SU-DHL-6 (cell line): Measurements from ENCODE around the gene INPPL1.

Experiments
- H2AFZ ChIP-seq: fragments of 200-600 bp; sonication (generic); 2 replicates; pipeline ENCODE4 v1.6.1; 2014; ENCODE audit warnings: low read depth, mild to moderate bottlenecking, moderate library complexity, mixed read lengths, antibody characterized with exemption, low read length; ENCODE audit not compliant: severe bottlenecking
- H3F3A ChIP-seq: fragments of 200-600 bp; shearing (Covaris generic); 2 replicates; pipeline ENCODE4 v1.6.0; 2016; ENCODE audit warnings: antibody characterized with exemption, mild to moderate bottlenecking; ENCODE audit not compliant: insufficient read depth
- H3K27ac ChIP-seq: fragments of 200-600 bp; sonication (generic); 2 replicates; pipeline ENCODE4 v1.5.1; 2016; ENCODE audit warnings: low read depth, mild to moderate bottlenecking, low read length, moderate library complexity, mixed read lengths
- H3K27me3 ChIP-seq: fragments of 200-600 bp; sonication (generic), shearing (Covaris generic); 2 replicates; pipeline ENCODE4 v1.6.0; 2014; ENCODE audit warnings: mild to moderate bottlenecking, low read length
- H3K36me3 ChIP-seq: fragments of 200-600 bp; sonication (generic); 2 replicates; pipeline ENCODE4 v1.6.1; 2014; ENCODE audit warnings: mild to moderate bottlenecking, low read length, mixed read lengths
- H3K4me2 ChIP-seq: fragments of 300-600, 200-600 bp; shearing (Covaris generic), sonication (generic); 2 replicates; pipeline ENCODE4 v1.6.0; 2014; ENCODE audit warnings: low read length, low read depth, mild to moderate bottlenecking; ENCODE audit not compliant: poor library complexity, severe bottlenecking
- H3K4me3 ChIP-seq: fragments of 200-600 bp; sonication (generic); 2 replicates; pipeline ENCODE4 v1.5.1; 2014; ENCODE audit warnings: antibody characterized with exemption, low read length, mild to moderate bottlenecking, mixed read lengths; ENCODE audit not compliant: insufficient read depth, poor library complexity, severe bottlenecking
- H3K79me2 ChIP-seq: fragments of 200-600 bp; sonication (generic); 2 replicates; pipeline ENCODE4 v1.6.1; 2014; ENCODE audit warnings: mild to moderate bottlenecking, low read length, moderate library complexity; ENCODE audit not compliant: insufficient read depth
- H3K9ac ChIP-seq: fragments of 200-600 bp; sonication (generic); 2 replicates; pipeline ENCODE4 v1.7.0; 2014; ENCODE audit warnings: mild to moderate bottlenecking, low read length
- H3K9me2 ChIP-seq: fragments of 200-600 bp; sonication (generic); replicated peaks from 2 replicates; pipeline ENCODE4 v1.6.1; 2014; ENCODE audit warnings: low read length; ENCODE audit not compliant: insufficient read depth
- H3K9me3 ChIP-seq: fragments of 200-600 bp; sonication (generic); 2 replicates; pipeline ENCODE4 v1.6.1; 2014; ENCODE audit warnings: low read length, mixed read lengths; ENCODE audit not compliant: insufficient read depth
- H4K20me1 ChIP-seq: fragments of 200-600 bp; sonication (generic); 2 replicates; pipeline ENCODE4 v1.6.1; 2014; ENCODE audit warnings: low read depth, mild to moderate bottlenecking, antibody characterized with exemption, low read length, moderate library complexity, mixed read lengths
- EZH2phosphoT487 ChIP-seq: fragments of 200-600 bp; sonication (generic), shearing (Covaris generic); conservative IDR thresholded peaks from 2 replicates; pipeline ENCODE4 v1.6.1; 2018; ENCODE audit warnings: mild to moderate bottlenecking, antibody characterized with exemption, low read length, moderate library complexity, mixed read lengths
- TF ChIP-seq, protein P1 (sequence below): fragments of 200-600 bp; sonication (generic); IDR thresholded peaks from one replicate; pipeline ENCODE4 v1.5.1; 2017; ENCODE audit warnings: antibody characterized with exemption, mild to moderate bottlenecking, low read length, moderate library complexity; ENCODE audit not compliant: insufficient read depth, poor library complexity, severe bottlenecking

INPPL1 gene

DNA sequence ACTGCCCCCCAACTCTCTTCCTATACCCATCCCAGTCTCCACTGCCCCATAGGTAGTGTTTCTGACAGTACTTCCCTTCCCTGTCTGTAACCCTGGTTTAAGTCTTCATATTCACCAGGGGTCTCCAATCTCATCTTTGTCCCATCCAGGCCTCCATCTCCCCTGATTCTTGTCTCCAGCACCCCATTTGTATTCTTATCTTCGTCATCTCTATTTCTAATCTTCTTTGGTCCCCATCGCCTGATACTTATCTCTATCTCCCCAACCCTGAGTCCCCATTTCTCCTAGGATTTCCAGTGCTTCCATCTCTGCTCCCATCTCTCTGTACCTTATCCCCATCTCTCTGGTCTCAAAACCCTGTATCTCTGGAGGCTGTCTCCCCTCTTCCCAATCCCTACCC, 17.6 kb downstream of the INPPL1 start:
- TF ChIP-seq EZH2phosphoT487 = no peak
- TF ChIP-seq, protein P1, sequence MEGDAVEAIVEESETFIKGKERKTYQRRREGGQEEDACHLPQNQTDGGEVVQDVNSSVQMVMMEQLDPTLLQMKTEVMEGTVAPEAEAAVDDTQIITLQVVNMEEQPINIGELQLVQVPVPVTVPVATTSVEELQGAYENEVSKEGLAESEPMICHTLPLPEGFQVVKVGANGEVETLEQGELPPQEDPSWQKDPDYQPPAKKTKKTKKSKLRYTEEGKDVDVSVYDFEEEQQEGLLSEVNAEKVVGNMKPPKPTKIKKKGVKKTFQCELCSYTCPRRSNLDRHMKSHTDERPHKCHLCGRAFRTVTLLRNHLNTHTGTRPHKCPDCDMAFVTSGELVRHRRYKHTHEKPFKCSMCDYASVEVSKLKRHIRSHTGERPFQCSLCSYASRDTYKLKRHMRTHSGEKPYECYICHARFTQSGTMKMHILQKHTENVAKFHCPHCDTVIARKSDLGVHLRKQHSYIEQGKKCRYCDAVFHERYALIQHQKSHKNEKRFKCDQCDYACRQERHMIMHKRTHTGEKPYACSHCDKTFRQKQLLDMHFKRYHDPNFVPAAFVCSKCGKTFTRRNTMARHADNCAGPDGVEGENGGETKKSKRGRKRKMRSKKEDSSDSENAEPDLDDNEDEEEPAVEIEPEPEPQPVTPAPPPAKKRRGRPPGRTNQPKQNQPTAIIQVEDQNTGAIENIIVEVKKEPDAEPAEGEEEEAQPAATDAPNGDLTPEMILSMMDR = no peak
- Histone ChIP-seq H3F3A (no peaks in the 10 kb centered on the region), H3K9ac (no peak overlapping the region), H3K27me3 (no peaks in the 10 kb centered on the region), H3K27ac (no peak overlapping the region), H3K4me2 (no peak overlapping the region), H3K4me3 (no peak overlapping the region), H4K20me1 (no peaks in the 10 kb centered on the region), H3K79me2 (no peaks in the 10 kb centered on the region), H2AFZ (no peak overlapping the region), H3K9me2 (no peaks in the 10 kb centered on the region), H3K9me3 (no peaks in the 10 kb centered on the region), H3K36me3 (peaks cover 4% of the 10 kb centered on the region; the same call in 1 of the 2 replicates)

DNA sequence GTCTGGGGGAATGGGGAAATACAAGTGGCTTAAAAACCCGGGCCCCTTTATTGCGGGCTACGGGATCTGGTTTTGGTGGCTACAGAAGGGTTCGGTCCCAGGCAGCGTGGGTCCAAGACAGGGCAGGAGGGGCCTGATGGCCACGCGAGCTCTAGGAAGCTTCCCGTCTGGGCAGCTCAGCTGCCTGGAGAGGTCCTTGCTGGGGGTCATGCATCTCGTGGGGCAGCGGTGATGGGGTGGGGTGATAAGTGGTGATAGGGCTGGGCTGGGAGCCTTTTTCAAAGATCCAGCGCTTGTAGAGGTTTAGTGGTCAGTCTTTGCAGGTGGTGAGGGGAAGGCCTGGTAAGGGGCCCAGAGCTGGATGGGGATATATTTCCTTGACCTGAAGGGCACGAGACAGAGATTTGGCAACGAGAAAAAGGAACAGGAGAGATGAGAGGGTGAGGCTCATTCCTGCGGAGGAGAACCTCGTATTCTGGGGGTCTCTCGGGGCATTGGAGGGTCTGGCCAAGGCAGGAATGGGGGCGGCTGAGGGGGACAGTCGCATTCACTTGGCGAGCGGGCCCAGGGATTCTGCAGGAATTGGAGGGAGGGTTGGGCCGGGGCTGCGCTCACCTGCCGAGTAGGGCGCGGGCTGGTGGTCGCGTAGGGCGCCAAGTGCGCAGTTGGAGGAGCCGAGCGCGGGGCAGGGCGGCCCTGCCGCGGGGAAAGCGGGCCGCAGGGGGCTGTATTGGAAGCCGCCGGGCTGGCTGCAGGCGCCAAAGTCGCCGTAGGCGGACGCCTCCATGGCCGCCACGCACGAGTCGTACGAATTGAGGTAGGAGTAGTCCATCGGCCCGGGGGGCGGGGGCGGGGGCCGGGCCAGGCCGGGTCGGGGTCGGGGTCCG, 18.8 kb downstream of the INPPL1 start:
- Histone ChIP-seq H3K27me3 (no peaks in the 10 kb centered on the region), H3K9me2 (no peaks in the 10 kb centered on the region), H2AFZ (no peak overlapping the region), H3K9me3 (no peaks in the 10 kb centered on the region), H3K27ac (no peak overlapping the region), H3K4me2 (no peak overlapping the region), H3K79me2 (no peaks in the 10 kb centered on the region), H3K36me3 (peaks cover 2% of the 10 kb centered on the region; the same call in 1 of the 2 replicates), H3K4me3 (no peak overlapping the region), H3F3A (no peaks in the 10 kb centered on the region), H4K20me1 (no peaks in the 10 kb centered on the region), H3K9ac (no peak overlapping the region)
- TF ChIP-seq, protein P1 = no peak
- no peak for TF ChIP-seq EZH2phosphoT487

DNA sequence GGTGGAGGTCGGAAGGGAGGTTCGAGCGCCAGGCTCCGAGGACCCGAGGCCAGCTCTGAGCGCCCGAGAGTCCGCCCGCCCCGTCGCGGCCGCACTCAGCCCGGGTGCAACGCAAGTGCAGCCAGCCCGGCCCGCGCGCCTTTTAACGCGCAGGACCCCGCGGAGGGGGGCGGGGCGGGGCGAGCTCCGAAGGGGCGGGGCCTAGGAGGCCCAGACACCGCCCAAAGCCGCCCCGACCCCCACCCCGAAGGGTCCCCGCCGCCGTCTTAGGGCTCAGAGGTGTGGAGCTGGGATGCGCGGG, 19.4 kb downstream of the INPPL1 start, which contains the start of gene PHOX2A:
TSS of gene PHOX2A (minus strand) at position 117 of the 301 bp plus-strand sequence. CDS start 172 bp downstream, outside the sequence.
- H3F3A ChIP-seq = no peaks in the 10 kb centered on the region
- no peak within 1 kb of the TSS for H3K4me2 ChIP-seq
- H3K4me3 ChIP-seq = no peak within 1 kb of the TSS
- no peak within 1 kb of the TSS for H3K9ac ChIP-seq
- no peaks in the 10 kb centered on the region for H3K79me2 ChIP-seq
- H3K9me2 ChIP-seq = no peaks in the 10 kb centered on the region
- H3K27me3 ChIP-seq = no peaks in the 10 kb centered on the region
- TF ChIP-seq, protein P1 = no peak
- TF ChIP-seq EZH2phosphoT487 = no peak
- no peaks in the 10 kb centered on the region for H3K9me3 ChIP-seq
- H3K27ac ChIP-seq = no peak within 1 kb of the TSS
- H3K36me3 ChIP-seq = no peaks in the 10 kb centered on the region
- no peak within 1 kb of the TSS for H2AFZ ChIP-seq
- H4K20me1 ChIP-seq = no peaks in the 10 kb centered on the region
